ENCODE data around the gene CFAP68. TPM values are rescaled to one million over a fixed set of nuclear protein-coding genes. Genes with fewer than 3 reads are reported as not detected.

The CFAP68 gene
- total RNA-seq, 6 experiments from 2014 or later, result 10.6 to 22.9 (median 15.7) TPM

- no peaks in the 10 kb centered on the region for H3K36me3 ChIP-seq
- ATAC-seq (peak; percentile 86 to 94 (median 92)), DNase-seq (peak; percentile 76 to 92 (median 82))
- intact Hi-C loops (cut with DNase I), result no loop called here
- H3K27me3 ChIP-seq, result no peaks in the 10 kb centered on the region
- 29% methylated on average over 19 of the region's 19 CpGs for WGBS (ENCODE audit: insufficient coverage, low coverage, low lambda C conversion rate, missing lambda C conversion rate)
- TF ChIP-seq CTCF (IDR thresholded peaks at IDR 0.05), result peak in 1 of 4 donors; percentile 14
- TF ChIP-seq POLR2A (IDR thresholded peaks at IDR 0.05), result peak; percentile 61
- peaks cover 0 to 31% (median 5%) of the 10 kb centered on the region in 4 donors for H3K4me1 ChIP-seq
- H3K27ac ChIP-seq, result peak within 1 kb of the TSS; percentile 61 to 89 (median 75)
- peak within 1 kb of the TSS; percentile 30 to 58 (median 50) for H3K4me3 ChIP-seq
- H3K9me3 ChIP-seq, result no peaks in the 10 kb centered on the region
Measured at GRCh38 chr11:111918390-111919256, 39.3 kb downstream of the CFAP68 start, which contains the start of gene C11orf52. Gene C11orf52, plus strand, starts transcription at chr11:111918913. Its CDS starts 60 bp downstream, at chr11:111918973.

GRCh38 chr11:111920908-111921307, 41.6 kb downstream of the CFAP68 start:
- intact Hi-C loops (cut with DNase I), result no loop called here
- TF ChIP-seq CTCF (IDR thresholded peaks at IDR 0.05) (no peak), POLR2A (IDR thresholded peaks at IDR 0.05) (no peak)
- 50% methylated on average over 2 of the region's 2 CpGs for WGBS (ENCODE audit: insufficient coverage, low coverage, low lambda C conversion rate, missing lambda C conversion rate)
- DNase-seq (no peak), ATAC-seq (no peak)
- Histone ChIP-seq H3K36me3 (no peaks in the 10 kb centered on the region), H3K27me3 (no peaks in the 10 kb centered on the region), H3K4me1 (peaks cover 0 to 54% (median 9%) of the 10 kb centered on the region in 4 donors), H3K27ac (no peak overlapping the region), H3K9me3 (no peaks in the 10 kb centered on the region), H3K4me3 (no peak overlapping the region)

GRCh38 chr11:111921541-111922230, 42.3 kb downstream of the CFAP68 start:
- H3K27me3 ChIP-seq, result no peaks in the 10 kb centered on the region
- H3K27ac ChIP-seq, result no peak overlapping the region
- ATAC-seq, result no peak
- DNase-seq, result no peak
- peaks cover 0 to 61% (median 11%) of the 10 kb centered on the region in 4 donors for H3K4me1 ChIP-seq
- no peak for TF ChIP-seq CTCF (IDR thresholded peaks at IDR 0.05)
- intact Hi-C loops (cut with DNase I), result no loop called here
- WGBS (ENCODE audit: insufficient coverage, low coverage, low lambda C conversion rate, missing lambda C conversion rate), result 89% methylated on average over 5 of the region's 7 CpGs
- H3K9me3 ChIP-seq, result no peaks in the 10 kb centered on the region
- no peak overlapping the region for H3K4me3 ChIP-seq
- H3K36me3 ChIP-seq, result no peaks in the 10 kb centered on the region

GRCh38 chr11:111922803-111923202, 43.5 kb downstream of the CFAP68 start:
- H3K4me1 ChIP-seq, result peaks cover 0 to 63% (median 10%) of the 10 kb centered on the region in 4 donors
- peak overlapping the region; percentile 25 to 84 (median 35) for H3K27ac ChIP-seq
- intact Hi-C loops (cut with DNase I), result no loop called here
- peak in 1 of 3 donors; percentile 73 for DNase-seq
- ATAC-seq, result peak in 1 of 4 donors; percentile 6
- no peaks in the 10 kb centered on the region for H3K9me3 ChIP-seq
- TF ChIP-seq POLR2A (IDR thresholded peaks at IDR 0.05) (no peak), CTCF (IDR thresholded peaks at IDR 0.05) (no peak)
- H3K27me3 ChIP-seq, result no peaks in the 10 kb centered on the region
- WGBS (ENCODE audit: insufficient coverage, low coverage, low lambda C conversion rate, missing lambda C conversion rate), result 6% methylated on average over 2 of the region's 2 CpGs
- no peak overlapping the region for H3K4me3 ChIP-seq
- H3K36me3 ChIP-seq, result no peaks in the 10 kb centered on the region
